ENCODE data around the gene PIF1. TPM values are rescaled to one million over a fixed set of nuclear protein-coding genes. Genes with fewer than 3 reads are reported as not detected.

PIF1 gene
- polyA plus RNA-seq, 1 donor from 2014 or later, result 2.4 TPM

Other genes with a start within 250 kb of the PIF1 start
- 0.14 TPM for gene RBPMS2, start 50.1 kb downstream of the PIF1 start, polyA plus RNA-seq
- 45.1 TPM for gene PLEKHO2, start 16.3 kb upstream of the PIF1 start, polyA plus RNA-seq
- 3.4 TPM for gene ANKDD1A, start 86.3 kb upstream of the PIF1 start, polyA plus RNA-seq
- 137 TPM for gene SPG21, start 164.3 kb upstream of the PIF1 start, polyA plus RNA-seq
- gene MTFMT, start 204.0 kb upstream of the PIF1 start, polyA plus RNA-seq, result 15.8 TPM
- gene SLC51B, start 219.7 kb upstream of the PIF1 start, polyA plus RNA-seq, result not detected
- not detected for gene RASL12, start 242.3 kb upstream of the PIF1 start, polyA plus RNA-seq